ENCODE data around the gene ACTL8. TPM values are rescaled to one million over a fixed set of nuclear protein-coding genes. Genes with fewer than 3 reads are reported as not detected.

Gene ACTL8
- total RNA-seq, 1 experiment from 2014 or later: not detected

DNA sequence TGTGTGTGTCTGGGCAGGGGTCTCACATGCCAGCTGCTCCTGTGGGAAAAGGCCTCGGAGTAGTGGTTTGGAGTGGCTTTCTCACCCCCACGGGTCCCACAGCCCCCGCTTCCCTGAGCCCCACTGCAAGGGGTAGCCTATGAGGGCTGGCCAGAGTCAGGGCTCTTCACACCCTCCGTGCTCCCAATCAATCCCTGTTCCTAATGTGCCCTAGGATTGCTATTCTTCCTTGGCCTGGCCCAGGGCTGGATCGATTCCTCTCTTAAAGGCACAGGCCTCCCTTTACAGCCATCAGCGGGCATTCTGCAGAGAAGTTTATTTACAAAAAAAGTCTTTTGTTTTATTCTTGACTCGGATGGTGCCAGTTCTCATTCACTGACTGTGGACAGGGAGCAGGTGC is 19.3 kb upstream of the ACTL8 start:
- no peak overlapping the region for H3K27ac ChIP-seq (ENCODE audit: low read length)
- peaks cover 2% of the 10 kb centered on the region; the same call in 1 of the 2 replicates for H3K27me3 ChIP-seq (ENCODE audit: control insufficient read depth, insufficient read depth, low read length)
- in situ Hi-C loops (cut with HindIII; ENCODE audit: low pct_unique_long_range_greater_than_20kb, low sequenced_read_pairs): no loop called here
- DNase-seq (ENCODE audit: low read depth, low spot score) (no peak), ATAC-seq (no peak)
- no peak overlapping the region for H3K4me3 ChIP-seq (ENCODE audit: low read depth in 2 of 2, low read length in 2 of 2)
- ChIA-PET POLR2A (no interaction called here), CTCF (no interaction called here)
- intact Hi-C loops (cut with micrococcal nuclease; ENCODE audit: unreplicated experiment): no loop called here
- H3K36me3 ChIP-seq (ENCODE audit: control insufficient read depth, insufficient read depth, low read length): no peaks in the 10 kb centered on the region
- no peaks in the 10 kb centered on the region for H3K9me3 ChIP-seq (ENCODE audit: control insufficient read depth, insufficient read depth, low read depth, low read length)
- BruUV-seq (replicated peaks): no TSS peak
- H3K4me1 ChIP-seq (ENCODE audit: control insufficient read depth, insufficient read depth, low read length): no peaks in the 10 kb centered on the region
- TF ChIP-seq, protein P1, sequence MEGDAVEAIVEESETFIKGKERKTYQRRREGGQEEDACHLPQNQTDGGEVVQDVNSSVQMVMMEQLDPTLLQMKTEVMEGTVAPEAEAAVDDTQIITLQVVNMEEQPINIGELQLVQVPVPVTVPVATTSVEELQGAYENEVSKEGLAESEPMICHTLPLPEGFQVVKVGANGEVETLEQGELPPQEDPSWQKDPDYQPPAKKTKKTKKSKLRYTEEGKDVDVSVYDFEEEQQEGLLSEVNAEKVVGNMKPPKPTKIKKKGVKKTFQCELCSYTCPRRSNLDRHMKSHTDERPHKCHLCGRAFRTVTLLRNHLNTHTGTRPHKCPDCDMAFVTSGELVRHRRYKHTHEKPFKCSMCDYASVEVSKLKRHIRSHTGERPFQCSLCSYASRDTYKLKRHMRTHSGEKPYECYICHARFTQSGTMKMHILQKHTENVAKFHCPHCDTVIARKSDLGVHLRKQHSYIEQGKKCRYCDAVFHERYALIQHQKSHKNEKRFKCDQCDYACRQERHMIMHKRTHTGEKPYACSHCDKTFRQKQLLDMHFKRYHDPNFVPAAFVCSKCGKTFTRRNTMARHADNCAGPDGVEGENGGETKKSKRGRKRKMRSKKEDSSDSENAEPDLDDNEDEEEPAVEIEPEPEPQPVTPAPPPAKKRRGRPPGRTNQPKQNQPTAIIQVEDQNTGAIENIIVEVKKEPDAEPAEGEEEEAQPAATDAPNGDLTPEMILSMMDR (IDR thresholded peaks at IDR 0.05): no peak
- TF ChIP-seq SIN3A (IDR thresholded peaks at IDR 0.05; ENCODE audit: borderline replicate concordance, insufficient read depth, low read depth, low read length): no peak
- TF ChIP-seq, protein P2, sequence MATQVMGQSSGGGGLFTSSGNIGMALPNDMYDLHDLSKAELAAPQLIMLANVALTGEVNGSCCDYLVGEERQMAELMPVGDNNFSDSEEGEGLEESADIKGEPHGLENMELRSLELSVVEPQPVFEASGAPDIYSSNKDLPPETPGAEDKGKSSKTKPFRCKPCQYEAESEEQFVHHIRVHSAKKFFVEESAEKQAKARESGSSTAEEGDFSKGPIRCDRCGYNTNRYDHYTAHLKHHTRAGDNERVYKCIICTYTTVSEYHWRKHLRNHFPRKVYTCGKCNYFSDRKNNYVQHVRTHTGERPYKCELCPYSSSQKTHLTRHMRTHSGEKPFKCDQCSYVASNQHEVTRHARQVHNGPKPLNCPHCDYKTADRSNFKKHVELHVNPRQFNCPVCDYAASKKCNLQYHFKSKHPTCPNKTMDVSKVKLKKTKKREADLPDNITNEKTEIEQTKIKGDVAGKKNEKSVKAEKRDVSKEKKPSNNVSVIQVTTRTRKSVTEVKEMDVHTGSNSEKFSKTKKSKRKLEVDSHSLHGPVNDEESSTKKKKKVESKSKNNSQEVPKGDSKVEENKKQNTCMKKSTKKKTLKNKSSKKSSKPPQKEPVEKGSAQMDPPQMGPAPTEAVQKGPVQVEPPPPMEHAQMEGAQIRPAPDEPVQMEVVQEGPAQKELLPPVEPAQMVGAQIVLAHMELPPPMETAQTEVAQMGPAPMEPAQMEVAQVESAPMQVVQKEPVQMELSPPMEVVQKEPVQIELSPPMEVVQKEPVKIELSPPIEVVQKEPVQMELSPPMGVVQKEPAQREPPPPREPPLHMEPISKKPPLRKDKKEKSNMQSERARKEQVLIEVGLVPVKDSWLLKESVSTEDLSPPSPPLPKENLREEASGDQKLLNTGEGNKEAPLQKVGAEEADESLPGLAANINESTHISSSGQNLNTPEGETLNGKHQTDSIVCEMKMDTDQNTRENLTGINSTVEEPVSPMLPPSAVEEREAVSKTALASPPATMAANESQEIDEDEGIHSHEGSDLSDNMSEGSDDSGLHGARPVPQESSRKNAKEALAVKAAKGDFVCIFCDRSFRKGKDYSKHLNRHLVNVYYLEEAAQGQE (IDR thresholded peaks at IDR 0.05; ENCODE audit: insufficient read depth in 1 of 2, low read depth in 2 of 2, low read length in 1 of 2): no peak
- TF ChIP-seq POLR2AphosphoS5 (IDR thresholded peaks at IDR 0.05; ENCODE audit: low read depth, low read length): no peak

GRCh38 chr1:17736625-17737024 is 18.5 kb upstream of the ACTL8 start:
- Histone ChIP-seq H3K27me3 (ENCODE audit: control insufficient read depth, insufficient read depth, low read length) (peaks cover 4% of the 10 kb centered on the region; the same call in 1 of the 2 replicates), H3K4me1 (ENCODE audit: control insufficient read depth, insufficient read depth, low read length) (no peaks in the 10 kb centered on the region), H3K4me3 (ENCODE audit: low read depth in 2 of 2, low read length in 2 of 2) (no peak overlapping the region), H3K36me3 (ENCODE audit: control insufficient read depth, insufficient read depth, low read length) (no peaks in the 10 kb centered on the region), H3K27ac (ENCODE audit: low read length) (no peak overlapping the region), H3K9me3 (ENCODE audit: control insufficient read depth, insufficient read depth, low read depth, low read length) (no peaks in the 10 kb centered on the region)
- BruUV-seq (replicated peaks): no TSS peak
- ChIA-PET CTCF (interaction anchor here (0.6 kb wide), 1 partner anchor 382 kb away, joined by 8 read pairs; no protein-coding TSS in a partner anchor), POLR2A (no interaction called here)
- ATAC-seq (no peak), DNase-seq (ENCODE audit: low read depth, low spot score) (no peak)
- in situ Hi-C loops (cut with HindIII; ENCODE audit: low pct_unique_long_range_greater_than_20kb, low sequenced_read_pairs): no loop called here
- intact Hi-C loops (cut with micrococcal nuclease; ENCODE audit: unreplicated experiment): no loop called here
- TF ChIP-seq, protein P2 (IDR thresholded peaks at IDR 0.05; ENCODE audit: insufficient read depth in 1 of 2, low read depth in 2 of 2, low read length in 1 of 2): no peak
- TF ChIP-seq, protein P1 (IDR thresholded peaks at IDR 0.05): no peak
- TF ChIP-seq SIN3A (IDR thresholded peaks at IDR 0.05; ENCODE audit: borderline replicate concordance, insufficient read depth, low read depth, low read length): no peak
- TF ChIP-seq POLR2AphosphoS5 (IDR thresholded peaks at IDR 0.05; ENCODE audit: low read depth, low read length): no peak
- no peak for TF ChIP-seq TCF7L2 (IDR thresholded peaks at IDR 0.05; ENCODE audit: low read depth, low read length)

Data from Panc1 (cell line).